ENCODE measurements around the gene R3HCC1L.

Gene R3HCC1L

GRCh38 chr10:98238391-98238790 is 103.9 kb downstream of the R3HCC1L start:
- no peak for DNase-seq

- no peak for DNase-seq
Observed at GRCh38 chr10:98240524-98240923, 106.1 kb downstream of the R3HCC1L start.

- DNase-seq = no peak
Observed at GRCh38 chr10:98242823-98243222, 108.4 kb downstream of the R3HCC1L start.

- DNase-seq = no peak
Observed at GRCh38 chr10:98244141-98244540, 109.7 kb downstream of the R3HCC1L start.

GRCh38 chr10:98244586-98244985 is 110.1 kb downstream of the R3HCC1L start:
- no peak for DNase-seq

GRCh38 chr10:98246911-98247805 is 112.7 kb downstream of the R3HCC1L start:
- no peak for DNase-seq

- no peak for DNase-seq
Observed at GRCh38 chr10:98248018-98248417, 113.6 kb downstream of the R3HCC1L start.

GRCh38 chr10:98249134-98249533 is 114.7 kb downstream of the R3HCC1L start:
- no peak for DNase-seq

- no peak for DNase-seq
Observed at GRCh38 chr10:98251399-98251798, 116.9 kb downstream of the R3HCC1L start.

GRCh38 chr10:98252464-98252863 is 118.0 kb downstream of the R3HCC1L start:
- no peak for DNase-seq

GRCh38 chr10:98253499-98253898 is 119.0 kb downstream of the R3HCC1L start:
- no peak for DNase-seq

- DNase-seq = no peak
Observed at GRCh38 chr10:98254234-98254974, 119.9 kb downstream of the R3HCC1L start.

- DNase-seq = no peak
Observed at GRCh38 chr10:98255146-98255877, 120.9 kb downstream of the R3HCC1L start.

GRCh38 chr10:98256692-98257091 is 122.2 kb downstream of the R3HCC1L start:
- no peak for DNase-seq

GRCh38 chr10:98257198-98257597 is 122.7 kb downstream of the R3HCC1L start:
- DNase-seq = no peak

GRCh38 chr10:98257961-98258360 is 123.5 kb downstream of the R3HCC1L start:
- no peak for DNase-seq

GRCh38 chr10:98258683-98259454 is 124.4 kb downstream of the R3HCC1L start:
- no peak for DNase-seq

- peak; percentile 58 for DNase-seq
Observed at GRCh38 chr10:98259606-98260315, 125.3 kb downstream of the R3HCC1L start.

GRCh38 chr10:98260350-98260749 is 125.9 kb downstream of the R3HCC1L start:
- no peak for DNase-seq

- DNase-seq = no peak
Observed at GRCh38 chr10:98260752-98261151, 126.3 kb downstream of the R3HCC1L start.

GRCh38 chr10:98261436-98262277 is 127.2 kb downstream of the R3HCC1L start:
- no peak for DNase-seq
